CD4-positive, alpha-beta memory T cell (primary cell): ENCODE measurements around the gene WNT3A. TPM values are rescaled to one million over a fixed set of nuclear protein-coding genes. Genes with fewer than 3 reads are reported as not detected.
A peak's percentile ranks its signal among the peaks of the same experiment; 100 is the strongest.

Experiments
- CTCF ChIA-PET: fragments of 350-600 bp; sonication (Branson Sonifier 250); formaldehyde crosslinking; loops from one replicate; lab custom pipeline; 2021; ENCODE audit warnings: inconsistent platforms; ENCODE audit not compliant: partially characterized antibody; lab: Charles Lee
- POLR2A ChIA-PET: fragments of 350-600 bp; sonication (Branson Sonifier 250); formaldehyde crosslinking; loops from one replicate; lab custom pipeline; 2021; ENCODE audit not compliant: partially characterized antibody; lab: Charles Lee
- DNase-seq, 5 donors: peaks; one replicate each; pipeline versions ENCODE4 v3.0.0 to v3.0.0-alpha.2; 2020 to 2022; ENCODE audit warnings: mixed read lengths in 1 of 5
- H3K27ac ChIP-seq: one replicate; pipeline ENCODE4 v1.7.0; 2013; ENCODE audit warnings: low read depth, low read length
- H3K27me3 ChIP-seq: 2 replicates; pipeline ENCODE4 v1.7.0; 2013; ENCODE audit warnings: mild to moderate bottlenecking, low read length, moderate library complexity; ENCODE audit not compliant: insufficient read depth
- H3K36me3 ChIP-seq: 2 replicates; pipeline ENCODE4 v1.7.0; 2013; ENCODE audit warnings: mild to moderate bottlenecking, low read length, moderate library complexity; ENCODE audit not compliant: insufficient read depth
- H3K4me1 ChIP-seq: 2 replicates; pipeline ENCODE4 v1.7.0; 2013; ENCODE audit warnings: mild to moderate bottlenecking, low read length, moderate library complexity; ENCODE audit not compliant: insufficient read depth
- H3K4me3 ChIP-seq, 2 donors: one replicate each; pipeline ENCODE4 v1.7.0; 2013; ENCODE audit warnings: low read length in 2 of 2, mild to moderate bottlenecking in 1 of 2
- H3K9me3 ChIP-seq, 2 donors: one replicate each; pipeline ENCODE4 v1.7.0; 2013; ENCODE audit warnings: low read length in 2 of 2, control low read depth in 1 of 2; ENCODE audit not compliant: control insufficient read depth in 1 of 2
- H3K27ac Mint-ChIP-seq, 7 donors: one replicate each; pipeline ENCODE4 v1.8.0; 2020 to 2021; ENCODE audit warnings: mixed read lengths in 7 of 7, mild to moderate bottlenecking in 6 of 7, inconsistent platforms in 3 of 7, moderate library complexity in 3 of 7
- H3K27me3 Mint-ChIP-seq, 2 donors: one replicate each; pipeline ENCODE4 v1.8.0; 2020 to 2021; ENCODE audit warnings: mixed read lengths in 2 of 2
- H3K36me3 Mint-ChIP-seq, 2 donors: one replicate each; pipeline ENCODE4 v1.8.0; 2020 to 2021; ENCODE audit warnings: mixed read lengths in 2 of 2, inconsistent platforms in 1 of 2, mild to moderate bottlenecking in 1 of 2
- H3K4me1 Mint-ChIP-seq, 4 donors: one replicate each; pipeline ENCODE4 v1.8.0; 2020 to 2021; ENCODE audit warnings: mixed read lengths in 4 of 4, mild to moderate bottlenecking in 1 of 4
- H3K4me3 Mint-ChIP-seq, 8 donors: one replicate each; pipeline ENCODE4 v1.8.0; 2020 to 2021; ENCODE audit warnings: mixed read lengths in 8 of 8, mild to moderate bottlenecking in 7 of 8, moderate library complexity in 6 of 8, inconsistent platforms in 3 of 8
- H3K9me3 Mint-ChIP-seq, 8 donors: one replicate each; pipeline ENCODE4 v1.8.0; 2020 to 2021; ENCODE audit warnings: mixed read lengths in 8 of 8, mild to moderate bottlenecking in 5 of 8, inconsistent platforms in 3 of 8, moderate library complexity in 1 of 8
- intact Hi-C: fragments of 100-400 bp; cut with micrococcal nuclease; formaldehyde crosslinking; loops from one replicate; pipeline ENCODE4 v1.15.1; 2023
- polyA plus RNA-seq, 2 donors: library from polyadenylated mRNA; unstranded; fragments of 300-500 nt; fragmentation: Illumina TruSeq; gene quantifications; one replicate each; pipeline ENCODE4 v1.2.3, GENCODE V29; 2021
- total RNA-seq, 2 experiments: library from RNA; stranded (reverse); gene quantifications; one replicate each; pipeline ENCODE4 v1.2.3, GENCODE V29; 2021

WNT3A gene
- total and polyA plus RNA-seq, 4 experiments from 2014 or later, result not detected

DNA sequence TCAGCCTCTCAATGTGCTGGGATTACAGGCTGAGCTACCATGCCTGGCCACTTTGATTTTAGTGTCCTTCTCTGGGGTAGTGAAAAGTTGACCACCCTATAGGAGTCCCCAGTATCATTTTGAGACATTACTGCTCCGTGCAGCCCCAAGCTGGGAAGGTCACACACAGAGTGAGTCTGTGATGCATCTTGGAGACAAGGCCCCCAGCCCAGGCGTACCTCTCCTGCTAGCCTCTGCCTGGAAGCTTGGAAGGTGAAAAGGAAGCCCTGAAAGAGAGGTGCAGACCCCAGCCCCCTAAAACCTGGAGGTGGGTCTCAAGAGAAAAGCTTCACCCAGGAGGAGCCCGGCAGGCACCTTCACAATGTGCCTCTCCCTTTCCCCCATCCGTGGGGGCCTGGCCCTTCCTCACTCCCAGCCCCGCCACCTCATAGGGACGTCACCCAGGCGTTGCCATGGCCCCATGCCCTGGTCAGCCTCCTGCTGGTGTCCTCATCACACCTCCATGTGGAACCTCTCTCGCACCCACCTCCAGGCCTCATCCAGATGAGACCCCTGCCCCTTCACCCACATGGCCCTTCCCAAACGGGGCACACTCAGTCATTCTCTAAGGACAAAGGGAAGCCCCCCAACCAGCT lies 70.1 kb downstream of the WNT3A start:
- Histone ChIP-seq H3K27ac (no peak overlapping the region), H3K4me1 (peaks cover 15% of the 10 kb centered on the region), H3K4me3 (no peak overlapping the region), H3K9me3 (no peaks in the 10 kb centered on the region), H3K27me3 (no peaks in the 10 kb centered on the region), H3K36me3 (no peaks in the 10 kb centered on the region)
- Mint-ChIP-seq H3K4me3 (no peak overlapping the region), H3K4me1 (peaks cover 8 to 18% (median 11%) of the 10 kb centered on the region in 4 donors), H3K27me3 (no peaks in the 10 kb centered on the region), H3K27ac (peak overlapping the region in 2 of 7 donors; percentile 60 to 78), H3K36me3 (peaks cover 0 to 2% of the 10 kb centered on the region in 2 donors), H3K9me3 (no peaks in the 10 kb centered on the region)
- ChIA-PET CTCF (interaction anchor here (0.6 kb wide), 1 partner anchor 342 kb away, joined by 3 read pairs; the partner anchor contains the start of genes JMJD4 and SNAP47), POLR2A (interaction anchor here (1.4 kb wide), 1 partner anchor 16 kb away, joined by 7 read pairs; no protein-coding TSS in a partner anchor)
- intact Hi-C loops, result no loop called here
- DNase-seq, result no peak

DNA sequence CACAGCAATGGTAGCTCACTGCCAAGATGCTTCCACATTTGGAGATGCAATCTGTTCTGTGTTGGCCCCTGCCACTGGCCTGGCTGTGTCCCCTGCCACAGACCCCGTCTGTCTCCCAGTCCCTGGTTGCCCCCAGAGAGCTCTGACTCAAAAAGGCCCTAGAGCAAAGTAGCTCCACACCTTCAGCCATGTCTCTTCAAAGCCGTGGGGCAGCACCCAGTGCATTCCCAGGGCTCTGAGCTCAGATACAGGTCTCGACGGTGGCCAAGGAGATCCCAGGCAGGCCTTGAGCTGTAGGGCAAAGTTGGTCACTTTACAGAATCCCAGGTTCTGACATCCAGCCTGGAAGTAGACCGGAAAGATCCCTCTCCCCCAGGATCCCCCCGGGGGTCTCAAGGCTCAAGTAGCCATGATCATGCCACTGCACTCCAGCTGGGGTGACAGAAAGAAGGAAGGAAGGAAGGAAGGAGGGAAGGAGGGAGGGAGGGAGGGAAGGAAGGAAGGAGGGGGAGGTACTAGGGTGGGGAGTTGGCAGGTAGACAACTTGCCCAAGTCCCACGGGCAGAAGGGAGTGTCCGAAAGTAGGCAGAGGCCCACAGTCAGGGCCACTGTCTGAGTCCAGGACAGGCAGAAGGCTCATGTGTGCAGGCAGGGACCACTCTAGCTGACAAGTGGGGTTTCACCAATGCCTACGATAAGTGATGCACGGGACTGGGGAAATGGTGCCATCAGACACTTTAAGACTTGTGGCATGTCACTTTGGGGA lies 71.0 kb downstream of the WNT3A start:
- no peak for DNase-seq
- Histone ChIP-seq H3K4me3 (no peak overlapping the region), H3K36me3 (no peaks in the 10 kb centered on the region), H3K27me3 (no peaks in the 10 kb centered on the region), H3K9me3 (no peaks in the 10 kb centered on the region), H3K27ac (no peak overlapping the region), H3K4me1 (peaks cover 15% of the 10 kb centered on the region)
- no peaks in the 10 kb centered on the region for H3K27me3 Mint-ChIP-seq
- H3K4me1 Mint-ChIP-seq, result peaks cover 8 to 18% (median 11%) of the 10 kb centered on the region in 4 donors
- intact Hi-C loops, result no loop called here
- ChIA-PET POLR2A (interaction anchor here (1.4 kb wide), 1 partner anchor 17 kb away, joined by 7 read pairs; no protein-coding TSS in a partner anchor), CTCF (interaction anchor here (0.6 kb wide), 1 partner anchor 342 kb away, joined by 3 read pairs; the partner anchor contains the start of genes JMJD4 and SNAP47)
- peaks cover 0 to 2% of the 10 kb centered on the region in 2 donors for H3K36me3 Mint-ChIP-seq
- H3K9me3 Mint-ChIP-seq, result no peaks in the 10 kb centered on the region
- no peak overlapping the region for H3K4me3 Mint-ChIP-seq
- peak overlapping the region in 2 of 7 donors; percentile 60 to 78 for H3K27ac Mint-ChIP-seq

DNA sequence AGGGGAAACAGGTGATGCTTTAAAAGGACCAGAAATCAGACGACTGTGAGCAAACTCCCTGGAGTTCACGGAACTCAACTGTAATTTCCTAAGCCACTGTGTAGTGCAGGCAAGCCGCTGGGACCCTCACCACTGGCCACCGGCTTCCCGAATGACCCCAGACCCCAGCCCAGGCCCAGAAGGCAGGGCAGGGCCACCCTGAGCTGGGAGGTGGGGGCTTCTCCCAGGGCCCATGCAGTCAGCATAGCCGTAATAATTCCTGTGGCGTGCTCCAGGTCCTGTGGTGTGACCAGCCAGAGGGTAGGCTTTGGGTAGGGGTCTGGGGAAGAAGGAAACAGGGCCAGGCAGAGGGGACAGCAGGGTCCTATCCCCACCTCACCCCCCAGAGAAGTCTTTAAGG lies 72.2 kb downstream of the WNT3A start:
- Mint-ChIP-seq H3K4me3 (peak overlapping the region in 1 of 8 donors; percentile 67), H3K9me3 (no peaks in the 10 kb centered on the region), H3K4me1 (peaks cover 10 to 23% (median 17%) of the 10 kb centered on the region in 4 donors), H3K27ac (peak overlapping the region in 1 of 7 donors; percentile 46), H3K27me3 (no peaks in the 10 kb centered on the region), H3K36me3 (peaks cover 3 to 11% of the 10 kb centered on the region in 2 donors)
- Histone ChIP-seq H3K4me3 (no peak overlapping the region), H3K36me3 (no peaks in the 10 kb centered on the region), H3K9me3 (no peaks in the 10 kb centered on the region), H3K27me3 (no peaks in the 10 kb centered on the region), H3K4me1 (peaks cover 20% of the 10 kb centered on the region), H3K27ac (no peak overlapping the region)
- ChIA-PET CTCF (no interaction called here), POLR2A (no interaction called here)
- no peak for DNase-seq
- intact Hi-C loops, result no loop called here

- Histone ChIP-seq H3K9me3 (no peaks in the 10 kb centered on the region), H3K4me1 (peaks cover 27% of the 10 kb centered on the region), H3K27me3 (no peaks in the 10 kb centered on the region), H3K36me3 (no peaks in the 10 kb centered on the region), H3K27ac (no peak overlapping the region), H3K4me3 (no peak overlapping the region)
- ChIA-PET POLR2A (interaction anchor here (0.5 to 0.8 kb wide), 2 partner anchors 12 to 407 kb away, joined by 3 to 4 read pairs; no protein-coding TSS in a partner anchor), CTCF (no interaction called here)
- Mint-ChIP-seq H3K27ac (no peak overlapping the region), H3K27me3 (no peaks in the 10 kb centered on the region), H3K9me3 (no peaks in the 10 kb centered on the region), H3K4me3 (peak overlapping the region in 2 of 8 donors; percentile 45 to 67), H3K4me1 (peaks cover 14 to 31% (median 22%) of the 10 kb centered on the region in 4 donors), H3K36me3 (peaks cover 3 to 18% of the 10 kb centered on the region in 2 donors)
- intact Hi-C loops, result loop anchor here (10.0 kb wide), 2 partner anchors 315 to 1545 kb away; partner anchors contain the start of genes TAF5L and URB2
- DNase-seq, result no peak
These were observed 72.9 kb downstream of the WNT3A start for GRCh38 chr1:228079601-228080263.

- no peaks in the 10 kb centered on the region for H3K27me3 Mint-ChIP-seq
- ChIA-PET POLR2A (interaction anchor here (1.4 to 11.9 kb wide), 8 partner anchors 15 to 325 kb away, joined by 4 to 146 read pairs (median 10); partner anchors contain the start of genes IBA57 and MRPL55), CTCF (no interaction called here)
- intact Hi-C loops, result loop anchor here (10.0 kb wide), 2 partner anchors 316 to 1544 kb away; partner anchors contain the start of genes TAF5L and URB2
- H3K36me3 Mint-ChIP-seq, result peaks cover 9 to 24% of the 10 kb centered on the region in 2 donors
- Histone ChIP-seq H3K4me3 (peak overlapping the region in 1 of 2 donors; percentile 47), H3K27me3 (no peaks in the 10 kb centered on the region), H3K27ac (peak overlapping the region; percentile 97), H3K9me3 (no peaks in the 10 kb centered on the region), H3K4me1 (peaks cover 41% of the 10 kb centered on the region), H3K36me3 (no peaks in the 10 kb centered on the region)
- no peak for DNase-seq
- H3K4me1 Mint-ChIP-seq, result peaks cover 27 to 45% (median 36%) of the 10 kb centered on the region in 4 donors
- H3K9me3 Mint-ChIP-seq, result no peaks in the 10 kb centered on the region
- peak overlapping the region in 6 of 7 donors; percentile 29 to 99 (median 84) for H3K27ac Mint-ChIP-seq
- peak overlapping the region; percentile 79 to 95 (median 84) for H3K4me3 Mint-ChIP-seq
These were observed 74.3 kb downstream of the WNT3A start for GRCh38 chr1:228081144-228081543.

DNA sequence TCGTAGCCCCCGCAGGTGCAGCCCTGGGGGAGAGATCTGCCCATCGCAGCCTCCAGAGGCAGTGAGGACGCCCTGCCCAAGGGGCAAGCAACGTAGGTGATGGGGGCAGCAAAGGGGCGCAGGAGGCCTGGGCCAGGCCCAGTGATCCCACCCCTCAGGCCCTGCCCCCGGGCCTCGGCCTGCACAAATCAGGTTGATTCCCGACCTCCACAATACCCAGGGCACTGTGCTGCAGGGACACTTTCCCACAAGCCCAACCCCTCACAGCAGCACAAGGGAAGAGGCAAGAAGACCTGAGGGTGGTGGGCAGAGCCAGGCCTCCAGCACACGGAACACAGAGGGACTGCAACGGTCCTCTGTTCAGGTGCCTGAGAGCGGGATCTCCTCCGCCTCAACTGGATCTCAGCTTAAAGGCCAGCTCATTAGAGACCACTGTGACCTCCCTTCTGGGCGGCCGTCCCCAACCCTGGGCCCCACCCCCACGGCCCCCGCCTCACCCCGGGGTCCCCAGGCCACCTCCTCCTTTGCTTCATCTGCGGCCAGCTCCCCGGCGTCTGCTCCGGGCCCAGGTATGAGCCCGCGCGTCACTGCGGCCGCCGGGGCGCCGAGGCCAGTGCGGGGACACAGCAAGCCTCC lies 74.9 kb downstream of the WNT3A start:
- Mint-ChIP-seq H3K27me3 (no peaks in the 10 kb centered on the region), H3K4me1 (peaks cover 30 to 50% (median 40%) of the 10 kb centered on the region in 4 donors), H3K36me3 (peaks cover 9 to 27% of the 10 kb centered on the region in 2 donors), H3K9me3 (no peaks in the 10 kb centered on the region), H3K27ac (peak overlapping the region in 6 of 7 donors; percentile 75 to 99 (median 82)), H3K4me3 (peak overlapping the region; percentile 80 to 95 (median 84))
- H3K4me3 ChIP-seq, result peak overlapping the region; percentile 47 to 80
- ChIA-PET POLR2A (interaction anchor here (0.9 to 11.9 kb wide), 22 partner anchors 8 to 1142 kb away, joined by 3 to 146 read pairs (median 5); partner anchors contain the start of genes C1orf35, COQ8A, GUK1 and IBA57), CTCF (interaction anchor here (1.0 to 1.5 kb wide), 4 partner anchors 20 to 377 kb away, joined by 3 to 4 read pairs (median 3); no protein-coding TSS in a partner anchor)
- peaks cover 47% of the 10 kb centered on the region for H3K4me1 ChIP-seq
- DNase-seq, result peak in 2 of 5 donors; percentile 35 to 58
- no peaks in the 10 kb centered on the region for H3K9me3 ChIP-seq
- H3K36me3 ChIP-seq, result no peaks in the 10 kb centered on the region
- H3K27ac ChIP-seq, result peak overlapping the region; percentile 97
- H3K27me3 ChIP-seq, result no peaks in the 10 kb centered on the region
- intact Hi-C loops, result loop anchor here (1.0 to 10.0 kb wide), 8 partner anchors 22 to 1543 kb away; partner anchors contain the start of genes C1orf35, GUK1, MRPL55 and TAF5L
